Activated CD4-positive, CD25-positive, alpha-beta regulatory T cell treated with anti-CD3 and anti-CD28 coated beads, Interleukin-2, amount 50 U/mL, for 72 hours (primary cell): Measurements from ENCODE around the gene AOC3.
"Not testable (repeated sequence)": the region's sequence is repeated elsewhere in the genome, so short reads cannot be mapped to it uniquely, and the experiment has no call there.

Experiments
- DNase-seq: peaks from one replicate; pipeline ENCODE4 v3.0.0; 2021

Gene AOC3

GRCh38 chr17:42898147-42898811, 47.3 kb downstream of the AOC3 start:
- DNase-seq: no peak

- not testable (repeated sequence) for DNase-seq
These were observed 49.0 kb downstream of the AOC3 start for GRCh38 chr17:42899981-42900380.

GRCh38 chr17:42900460-42901331, 49.7 kb downstream of the AOC3 start, which contains the start of gene G6PC1:
G6PC1 (plus strand) TSS chr17:42900799; CDS start chr17:42900877, 78 bp downstream.
- no peak for DNase-seq

- no peak for DNase-seq
These were observed 50.7 kb downstream of the AOC3 start for GRCh38 chr17:42901535-42902229.

GRCh38 chr17:42904110-42904469, 53.1 kb downstream of the AOC3 start:
- DNase-seq: no peak

- no peak for DNase-seq
These were observed 55.9 kb downstream of the AOC3 start for GRCh38 chr17:42906772-42907446.
